ENCODE measurements around the gene NTN1.
"Not testable (repeated sequence)": the region's sequence is repeated elsewhere in the genome, so short reads cannot be mapped to it uniquely, and the experiment has no call there.

Gene NTN1

GRCh38 chr17:9244066-9245052 lies 223.0 kb downstream of the NTN1 start:
- DNase-seq (ENCODE audit: low spot score): no peak

- DNase-seq (ENCODE audit: low spot score): no peak
Observed at GRCh38 chr17:9247401-9247938, 226.2 kb downstream of the NTN1 start.

GRCh38 chr17:9249245-9249953 lies 228.1 kb downstream of the NTN1 start:
- DNase-seq (ENCODE audit: low spot score): no peak

GRCh38 chr17:9251273-9251672 lies 230.0 kb downstream of the NTN1 start:
- DNase-seq (ENCODE audit: low spot score): no peak

- no peak for DNase-seq (ENCODE audit: low spot score)
Observed at GRCh38 chr17:9253308-9253707, 232.0 kb downstream of the NTN1 start.

DNA sequence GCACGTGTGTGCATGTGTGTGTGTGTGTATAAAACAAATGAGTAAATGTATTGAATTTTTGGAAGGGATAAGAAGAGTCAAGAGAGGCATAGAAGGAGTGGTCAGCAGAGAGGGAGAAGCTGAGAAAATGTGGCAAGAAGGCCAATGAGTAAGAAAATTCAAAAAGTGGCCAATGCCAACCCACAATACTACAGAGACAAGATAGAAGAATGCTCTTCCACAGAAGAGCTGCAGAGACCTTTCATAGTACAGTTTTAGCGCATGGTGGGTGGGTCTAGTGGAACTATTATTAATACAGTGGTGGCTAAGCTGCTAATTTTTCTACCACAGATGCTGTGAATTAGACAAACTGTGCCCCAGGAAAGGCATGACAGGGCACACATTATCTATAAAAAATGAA lies 233.5 kb downstream of the NTN1 start:
- DNase-seq (ENCODE audit: low spot score): no peak

- DNase-seq (ENCODE audit: low spot score): no peak
Observed at GRCh38 chr17:9255833-9256232, 234.5 kb downstream of the NTN1 start.

DNA sequence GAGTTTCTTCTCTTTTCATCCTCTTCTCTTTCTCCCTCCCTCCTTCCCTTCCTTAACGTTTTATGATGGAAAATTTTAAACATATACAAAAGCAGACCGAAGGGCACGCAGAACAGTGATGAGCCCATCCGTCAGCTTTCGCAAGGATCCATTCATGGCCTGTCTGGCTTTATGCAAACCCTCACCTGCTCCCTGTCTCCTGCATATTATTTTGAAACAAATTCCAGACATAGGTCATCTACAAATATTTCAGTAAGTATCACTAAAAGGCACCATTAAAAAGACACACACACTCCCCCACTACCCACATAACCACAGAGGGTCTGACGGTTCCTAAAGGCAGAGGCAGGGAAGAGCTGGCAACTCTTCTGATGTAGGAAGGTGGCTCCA lies 235.0 kb downstream of the NTN1 start:
- no peak for DNase-seq (ENCODE audit: low spot score)

DNA sequence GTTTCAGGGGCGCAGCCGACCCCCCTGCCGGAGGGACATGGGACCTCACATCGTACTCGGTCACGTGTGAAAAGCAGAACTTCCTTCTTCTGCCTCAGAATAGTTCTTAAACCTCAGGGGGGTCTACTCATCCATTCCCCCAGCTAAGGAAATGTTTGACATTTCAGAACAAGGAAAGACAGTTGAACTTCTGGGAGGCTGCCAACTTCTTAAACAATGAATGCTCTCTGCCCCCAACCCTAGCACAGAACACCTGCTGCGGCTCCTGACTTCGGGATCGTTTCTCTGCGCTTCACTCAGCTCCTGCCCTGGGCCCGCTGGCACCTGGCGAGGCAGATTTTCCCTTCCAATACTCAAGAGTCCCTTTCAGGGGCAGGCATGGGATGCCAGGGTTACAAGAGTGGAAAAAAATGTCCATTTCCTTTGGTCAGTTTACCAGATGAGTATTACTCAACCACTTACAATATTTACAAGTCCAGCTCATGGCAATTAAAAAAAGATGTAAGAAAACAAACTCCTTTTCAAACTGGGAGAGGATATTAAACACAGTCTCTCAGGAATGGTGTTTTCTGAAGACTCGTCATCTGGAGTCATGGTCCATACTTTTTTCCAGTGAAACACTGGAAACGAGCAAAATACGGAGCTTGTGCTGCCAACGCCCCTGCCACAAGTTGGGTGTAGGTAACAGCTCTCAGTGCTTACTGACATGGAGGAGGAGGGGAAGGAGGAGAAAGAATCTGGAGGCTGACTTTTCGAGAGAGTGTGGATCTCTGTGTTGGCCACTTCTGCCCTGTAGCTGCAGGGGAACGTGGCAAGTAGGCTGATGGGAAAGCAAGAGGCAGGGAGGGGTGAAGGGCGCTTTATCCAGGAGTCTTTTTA lies 235.7 kb downstream of the NTN1 start:
- no peak for DNase-seq (ENCODE audit: low spot score)

DNA sequence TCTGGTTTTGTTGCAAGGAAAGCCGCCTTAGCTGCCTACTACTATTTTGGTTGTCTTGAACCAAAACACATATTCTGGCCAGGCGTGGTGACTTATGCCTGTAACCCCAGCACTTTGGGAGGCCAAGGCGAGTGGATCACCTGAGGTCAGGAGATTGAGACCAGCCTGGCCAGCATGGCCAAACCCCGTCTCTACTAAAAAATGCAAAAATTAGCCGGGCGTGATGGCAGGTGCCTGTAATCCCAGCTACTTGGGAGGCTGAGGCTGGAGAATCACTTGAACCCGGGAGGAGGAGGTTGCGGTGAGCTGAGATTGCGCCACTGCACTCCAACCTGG lies 236.3 kb downstream of the NTN1 start:
- not testable (repeated sequence) for DNase-seq (ENCODE audit: low spot score)

DNA sequence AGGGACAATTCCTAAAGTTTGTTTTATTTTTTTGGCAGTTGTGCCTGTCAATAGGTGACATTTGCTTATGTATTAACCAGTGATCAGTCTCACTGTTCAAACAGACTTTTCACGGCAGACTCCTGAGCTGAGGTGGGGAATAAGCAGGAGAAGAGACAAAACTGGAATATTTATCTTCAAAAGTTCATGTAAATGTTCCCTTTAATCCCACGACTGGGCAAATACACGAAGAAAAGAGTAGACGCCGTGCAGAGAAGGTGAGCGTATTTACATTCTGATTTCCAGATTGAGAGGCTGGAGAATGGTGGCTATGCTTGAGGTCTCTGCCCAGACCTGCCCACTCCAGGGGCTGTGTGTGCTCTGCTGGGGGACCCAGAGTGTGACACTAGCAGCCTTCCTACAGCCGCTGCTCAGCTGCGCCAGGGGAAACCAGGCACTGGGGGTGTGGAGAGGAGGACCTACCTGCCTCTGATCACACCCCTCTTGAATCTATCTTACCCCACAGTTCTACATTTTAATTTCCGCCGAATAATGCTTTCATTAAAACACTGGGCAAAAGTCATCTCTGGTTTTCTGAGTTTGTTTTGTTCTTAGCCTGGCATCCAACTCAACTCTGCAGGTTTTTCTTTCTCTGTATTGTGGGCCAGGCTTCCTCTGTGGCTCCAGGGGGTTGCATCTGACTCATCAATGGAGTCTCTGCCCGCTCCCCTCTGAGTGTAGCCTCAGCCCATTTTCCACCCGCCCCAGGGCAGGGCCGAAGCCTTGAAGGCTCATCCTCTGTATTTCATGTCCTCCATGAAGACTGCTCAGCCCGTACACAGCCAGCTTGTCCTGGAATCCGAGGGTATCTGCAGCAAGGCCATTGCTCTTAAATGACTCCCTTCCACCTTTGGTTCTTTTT lies 237.1 kb downstream of the NTN1 start:
- DNase-seq (ENCODE audit: low spot score): no peak

- no peak for DNase-seq (ENCODE audit: low spot score)
Observed at GRCh38 chr17:9259419-9259818, 238.1 kb downstream of the NTN1 start.

DNA sequence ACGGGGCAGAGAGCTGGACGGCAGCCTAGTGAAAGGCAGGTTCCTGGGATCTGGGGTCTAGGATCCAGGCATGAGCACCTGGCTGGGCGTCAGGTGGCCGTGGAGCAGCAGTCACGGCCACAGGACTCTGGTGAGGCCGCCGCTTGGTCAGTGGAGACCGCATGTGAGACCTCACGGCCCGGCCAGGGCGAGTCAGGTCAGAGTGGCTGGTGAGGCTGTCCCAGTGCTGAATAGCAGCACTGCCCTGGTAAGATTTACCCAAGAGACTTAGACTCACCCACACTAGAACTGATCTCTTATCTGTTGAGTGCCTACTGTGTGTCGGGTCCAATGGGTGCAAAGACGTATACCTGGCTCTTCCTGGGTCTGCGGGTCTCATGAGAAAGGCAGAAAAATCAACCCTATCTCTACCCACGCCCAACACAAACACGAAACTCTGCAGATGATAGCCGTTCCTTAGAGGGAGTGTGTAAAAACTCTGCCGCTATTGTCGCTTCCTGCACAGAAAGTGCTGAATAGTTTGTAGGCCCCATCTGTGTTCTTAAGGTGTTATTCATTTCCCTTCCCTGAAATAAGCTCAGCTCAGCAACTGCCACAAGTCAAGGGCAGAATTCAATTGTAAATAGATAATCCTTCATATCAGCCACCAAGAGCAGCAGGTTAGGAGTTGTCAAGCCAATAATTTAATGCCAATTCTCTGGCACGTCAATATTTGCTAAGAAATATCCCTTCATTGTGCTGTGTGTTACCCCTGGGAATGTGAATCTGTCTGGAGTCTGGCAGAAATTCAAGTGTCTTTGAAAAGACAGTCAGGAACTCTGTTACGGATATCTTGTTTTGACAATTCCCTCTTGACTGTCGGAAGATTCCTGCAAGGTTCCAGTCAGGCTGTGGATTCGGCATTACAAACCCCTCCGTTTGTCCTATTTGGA lies 240.0 kb downstream of the NTN1 start:
- no peak for DNase-seq (ENCODE audit: low spot score)

DNA sequence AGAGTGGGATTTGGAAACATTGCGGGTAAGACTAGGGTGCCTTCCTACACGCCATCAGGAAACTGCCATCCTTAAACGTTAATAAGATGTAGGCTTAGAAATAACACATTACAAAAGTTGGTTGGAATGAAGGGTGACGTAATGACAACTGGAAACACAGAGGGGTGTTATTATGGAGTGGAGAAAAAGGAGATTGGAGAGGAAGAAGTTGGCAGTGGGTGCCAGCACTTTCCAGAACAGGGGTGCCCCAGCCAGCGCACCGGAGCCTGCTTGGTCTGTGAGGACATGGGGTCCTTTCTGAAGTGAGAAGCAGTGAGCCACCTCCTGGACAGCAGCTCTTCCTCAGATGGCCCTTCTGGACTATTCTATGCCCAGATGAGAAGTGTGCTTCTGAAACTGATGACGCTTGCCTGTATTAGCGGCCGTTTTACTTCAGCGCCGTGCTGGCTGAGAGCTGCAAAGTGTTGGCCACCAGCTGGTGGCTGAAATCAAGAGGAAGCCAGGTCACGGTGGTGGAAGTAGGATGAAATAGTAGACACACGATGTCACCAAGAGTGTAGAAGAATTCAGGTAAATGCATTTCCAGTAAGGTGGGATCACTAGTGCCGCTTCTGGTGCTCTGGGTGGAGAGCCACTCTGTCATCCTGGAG lies 244.8 kb downstream of the NTN1 start:
- no peak for DNase-seq (ENCODE audit: low spot score)

DNA sequence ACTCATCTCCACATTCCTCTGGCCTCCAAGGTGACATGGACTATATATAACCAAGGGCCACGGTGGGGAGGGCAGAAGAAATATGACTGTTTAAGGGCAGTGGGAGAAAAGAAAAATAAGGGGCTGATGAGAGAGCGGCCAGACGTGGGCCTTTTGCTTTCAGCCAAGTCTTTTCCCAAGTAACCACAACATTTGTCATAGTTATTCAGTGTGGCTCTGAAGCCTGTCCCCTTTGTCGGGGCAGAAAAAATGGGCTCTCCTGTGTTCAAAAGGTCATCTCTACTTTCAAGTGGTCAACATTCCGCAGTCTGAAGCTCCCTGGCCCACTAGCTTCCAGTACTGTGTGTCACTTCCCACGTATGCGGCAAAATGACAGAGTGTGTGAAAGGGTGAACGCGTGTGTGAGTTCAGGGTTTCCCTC lies 245.4 kb downstream of the NTN1 start:
- DNase-seq (ENCODE audit: low spot score): no peak

DNA sequence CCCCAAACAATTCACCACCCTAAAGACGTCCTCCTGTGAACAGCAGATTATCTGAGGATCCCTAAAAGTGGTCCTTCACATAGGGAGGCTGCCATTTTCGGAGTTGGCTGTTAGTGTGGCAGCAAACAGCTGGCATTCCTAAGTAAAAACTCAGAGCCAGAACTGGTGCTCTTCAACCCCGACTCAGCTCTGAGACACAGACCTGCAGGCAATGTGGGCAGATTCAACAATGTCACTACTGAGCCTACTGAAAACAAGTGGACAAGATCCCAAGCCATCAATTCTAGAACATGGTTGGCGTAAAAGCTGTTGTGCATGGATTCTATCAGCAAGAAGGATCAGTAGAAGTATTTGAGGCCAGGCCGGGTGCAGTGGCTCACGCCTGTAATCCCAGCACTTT lies 247.2 kb downstream of the NTN1 start:
- DNase-seq (ENCODE audit: low spot score): no peak

DNA sequence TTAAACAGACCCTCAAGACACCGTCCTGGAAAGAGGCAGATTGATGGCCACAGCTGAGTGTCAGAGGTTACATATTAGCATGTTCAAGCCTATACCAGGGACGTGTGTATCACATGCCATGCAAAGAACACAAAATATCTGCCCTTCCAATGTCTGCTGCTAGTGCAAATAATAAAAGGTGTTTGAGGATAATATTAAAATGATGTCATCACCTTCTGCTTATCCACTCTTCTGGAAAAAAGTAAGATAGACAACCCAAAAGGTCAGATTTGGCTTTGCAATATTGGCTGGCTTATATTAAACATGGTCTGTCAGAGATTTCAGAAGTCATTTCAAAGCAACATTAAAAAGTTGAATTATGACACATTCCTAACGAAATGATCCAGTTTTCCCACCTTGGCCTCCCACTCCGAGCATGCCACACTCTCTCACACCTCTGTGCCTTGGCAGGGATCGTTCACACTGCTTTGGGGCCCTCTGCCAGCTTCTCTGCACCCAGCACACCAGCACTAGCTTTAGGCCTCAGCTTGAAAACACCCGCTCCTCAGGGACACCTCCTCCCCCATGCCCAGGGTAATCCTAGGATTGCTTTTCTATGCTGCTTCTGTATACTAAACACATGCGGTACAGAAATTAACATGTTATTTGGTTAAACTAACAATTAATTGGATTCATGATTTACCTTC lies 248.2 kb downstream of the NTN1 start:
- no peak for DNase-seq (ENCODE audit: low spot score)

- no peak for DNase-seq (ENCODE audit: low spot score)
Observed at GRCh38 chr17:9270921-9271320, 249.6 kb downstream of the NTN1 start.

- no peak for DNase-seq (ENCODE audit: low spot score)
Observed at GRCh38 chr17:9271989-9272388, 250.7 kb downstream of the NTN1 start.
